HEK293 (cell line): Measurements from ENCODE around the gene IRF8.

Experiments used
- YY1 ChIP-seq: fragments of 450-650 bp; formaldehyde crosslinking; IDR thresholded peaks from 2 replicates; pipeline ENCODE4 v1.5.1; 2018; ENCODE audit warnings: missing biosample characterization, missing genetic modification characterization
- TF ChIP-seq, protein P1 (sequence below): fragments of 450-650 bp; formaldehyde crosslinking; IDR thresholded peaks from 2 replicates; pipeline ENCODE4 v1.5.1; 2017; ENCODE audit warnings: missing biosample characterization, missing genetic modification characterization

DNA sequence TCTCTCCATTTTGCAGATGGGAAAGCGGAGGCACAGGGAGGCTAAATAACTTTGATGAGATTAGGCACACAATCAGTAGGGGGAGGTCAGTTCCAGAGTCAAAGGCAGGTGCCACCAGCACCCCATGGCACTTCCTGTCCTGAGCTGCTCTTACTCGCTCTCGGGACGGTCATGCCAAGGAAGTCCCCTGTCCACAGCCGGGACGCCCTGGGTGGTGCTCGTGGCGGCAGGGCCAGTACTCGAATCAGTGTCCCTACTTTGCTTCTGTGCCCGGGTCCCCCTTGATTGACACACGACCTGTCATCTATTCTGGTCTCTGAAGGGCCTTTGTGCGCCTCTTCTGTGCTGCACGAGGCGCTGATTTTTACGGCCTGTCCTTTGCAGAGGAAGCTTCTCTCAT is 31.3 kb downstream of the IRF8 start:
- TF ChIP-seq, protein P1, sequence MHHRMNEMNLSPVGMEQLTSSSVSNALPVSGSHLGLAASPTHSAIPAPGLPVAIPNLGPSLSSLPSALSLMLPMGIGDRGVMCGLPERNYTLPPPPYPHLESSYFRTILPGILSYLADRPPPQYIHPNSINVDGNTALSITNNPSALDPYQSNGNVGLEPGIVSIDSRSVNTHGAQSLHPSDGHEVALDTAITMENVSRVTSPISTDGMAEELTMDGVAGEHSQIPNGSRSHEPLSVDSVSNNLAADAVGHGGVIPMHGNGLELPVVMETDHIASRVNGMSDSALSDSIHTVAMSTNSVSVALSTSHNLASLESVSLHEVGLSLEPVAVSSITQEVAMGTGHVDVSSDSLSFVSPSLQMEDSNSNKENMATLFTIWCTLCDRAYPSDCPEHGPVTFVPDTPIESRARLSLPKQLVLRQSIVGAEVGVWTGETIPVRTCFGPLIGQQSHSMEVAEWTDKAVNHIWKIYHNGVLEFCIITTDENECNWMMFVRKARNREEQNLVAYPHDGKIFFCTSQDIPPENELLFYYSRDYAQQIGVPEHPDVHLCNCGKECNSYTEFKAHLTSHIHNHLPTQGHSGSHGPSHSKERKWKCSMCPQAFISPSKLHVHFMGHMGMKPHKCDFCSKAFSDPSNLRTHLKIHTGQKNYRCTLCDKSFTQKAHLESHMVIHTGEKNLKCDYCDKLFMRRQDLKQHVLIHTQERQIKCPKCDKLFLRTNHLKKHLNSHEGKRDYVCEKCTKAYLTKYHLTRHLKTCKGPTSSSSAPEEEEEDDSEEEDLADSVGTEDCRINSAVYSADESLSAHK = no peak
- no peak for TF ChIP-seq YY1 (tag by site-specific recombination)
